Neural cell (in vitro differentiated cells): ENCODE measurements around the gene SLIT3.

Experiments used
- EP300 ChIP-seq: fragments of 450-650 bp; conservative IDR thresholded peaks from 2 replicates; pipeline ENCODE4 v1.6.1; 2014; ENCODE audit warnings: antibody characterized with exemption, mild to moderate bottlenecking, moderate library complexity; ENCODE audit not compliant: poor library complexity, severe bottlenecking
- MXI1 ChIP-seq: fragments of 450-650 bp; conservative IDR thresholded peaks from 2 replicates; pipeline ENCODE4 v1.6.1; 2014; ENCODE audit warnings: antibody characterized with exemption, mild to moderate bottlenecking; ENCODE audit not compliant: poor library complexity, severe bottlenecking
- SMC3 ChIP-seq: fragments of 450-650 bp; conservative IDR thresholded peaks from 2 replicates; pipeline ENCODE4 v1.6.1; 2014; ENCODE audit warnings: antibody characterized with exemption, mild to moderate bottlenecking, moderate library complexity; ENCODE audit not compliant: poor library complexity
- TAF1 ChIP-seq: IDR thresholded peaks from 2 replicates; pipeline ENCODE4 v1.6.1; 2012; ENCODE audit warnings: low read depth
- TF ChIP-seq, protein P1 (sequence below): fragments of 450-650 bp; IDR thresholded peaks from 2 replicates; pipeline ENCODE4 v1.5.1; 2014; ENCODE audit warnings: antibody characterized with exemption, mild to moderate bottlenecking, moderate library complexity; ENCODE audit not compliant: poor library complexity, severe bottlenecking

DNA sequence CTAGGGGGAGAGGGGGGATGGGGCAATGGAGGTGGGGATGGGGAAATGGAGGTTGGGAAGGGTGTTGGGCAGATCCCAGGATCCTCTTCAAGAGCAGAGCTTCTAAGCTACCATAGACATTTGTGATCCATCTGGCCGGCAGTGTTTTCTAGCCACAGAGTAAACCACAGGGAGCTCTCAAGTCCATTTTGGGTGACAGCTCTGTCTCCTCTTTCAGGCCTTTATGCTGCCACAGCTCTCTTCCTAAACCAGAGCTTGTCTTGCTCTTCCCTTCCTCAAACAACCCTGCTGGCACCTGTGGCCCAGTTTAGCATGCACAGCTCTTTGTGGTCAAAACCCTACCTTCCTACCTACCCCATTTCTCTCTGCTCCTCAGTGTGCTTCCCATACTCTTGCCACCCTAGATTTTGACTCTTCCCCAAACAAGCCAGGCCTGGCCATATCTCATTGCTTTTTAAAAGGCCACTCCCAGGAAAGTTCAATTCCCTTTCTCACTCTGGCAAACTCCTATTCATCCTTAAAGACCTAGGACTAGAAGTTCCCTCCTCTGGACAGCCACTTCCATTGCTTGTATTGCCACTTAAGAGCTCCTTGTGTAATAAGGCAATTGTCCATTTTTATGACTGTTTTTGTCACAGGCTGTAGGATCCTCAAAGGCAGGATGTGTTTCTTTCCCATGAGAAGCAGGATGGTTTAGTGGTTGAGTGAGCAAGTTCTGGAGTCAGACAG is 637.5 kb downstream of the SLIT3 start:
- TF ChIP-seq SMC3 = no peak
- TF ChIP-seq TAF1 = no peak
- no peak for TF ChIP-seq MXI1
- TF ChIP-seq, protein P1, sequence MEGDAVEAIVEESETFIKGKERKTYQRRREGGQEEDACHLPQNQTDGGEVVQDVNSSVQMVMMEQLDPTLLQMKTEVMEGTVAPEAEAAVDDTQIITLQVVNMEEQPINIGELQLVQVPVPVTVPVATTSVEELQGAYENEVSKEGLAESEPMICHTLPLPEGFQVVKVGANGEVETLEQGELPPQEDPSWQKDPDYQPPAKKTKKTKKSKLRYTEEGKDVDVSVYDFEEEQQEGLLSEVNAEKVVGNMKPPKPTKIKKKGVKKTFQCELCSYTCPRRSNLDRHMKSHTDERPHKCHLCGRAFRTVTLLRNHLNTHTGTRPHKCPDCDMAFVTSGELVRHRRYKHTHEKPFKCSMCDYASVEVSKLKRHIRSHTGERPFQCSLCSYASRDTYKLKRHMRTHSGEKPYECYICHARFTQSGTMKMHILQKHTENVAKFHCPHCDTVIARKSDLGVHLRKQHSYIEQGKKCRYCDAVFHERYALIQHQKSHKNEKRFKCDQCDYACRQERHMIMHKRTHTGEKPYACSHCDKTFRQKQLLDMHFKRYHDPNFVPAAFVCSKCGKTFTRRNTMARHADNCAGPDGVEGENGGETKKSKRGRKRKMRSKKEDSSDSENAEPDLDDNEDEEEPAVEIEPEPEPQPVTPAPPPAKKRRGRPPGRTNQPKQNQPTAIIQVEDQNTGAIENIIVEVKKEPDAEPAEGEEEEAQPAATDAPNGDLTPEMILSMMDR = no peak
- no peak for TF ChIP-seq EP300
